Measurements from ENCODE around the gene BROX. TPM values are rescaled to one million over a fixed set of nuclear protein-coding genes. Genes with fewer than 3 reads are reported as not detected.

BROX gene
- total RNA-seq, 1 donor from 2014 or later, result 74.7 TPM

GRCh38 chr1:222670110-222670509 is 42.3 kb upstream of the BROX start:
- peaks cover 23% of the 10 kb centered on the region for H3K36me3 Mint-ChIP-seq
- no peak overlapping the region for H3K27ac Mint-ChIP-seq
- H3K4me1 Mint-ChIP-seq, result no peaks in the 10 kb centered on the region
- H3K36me3 ChIP-seq, result peaks cover 28% of the 10 kb centered on the region
- H3K4me2 ChIP-seq, result no peak overlapping the region
- TF ChIP-seq CTCF (IDR thresholded peaks at IDR 0.05) (no peak), EZH2phosphoT487 (IDR thresholded peaks at IDR 0.05) (no peak), EZH2 (IDR thresholded peaks at IDR 0.05) (no peak)
- H3K4me1 ChIP-seq, result no peaks in the 10 kb centered on the region
- H3K27me3 ChIP-seq, result no peaks in the 10 kb centered on the region
- H3K9me3 ChIP-seq (ENCODE audit: low read depth), result no peaks in the 10 kb centered on the region
- no peak overlapping the region for H3K9ac ChIP-seq
- no peak overlapping the region for H2AFZ ChIP-seq (replicated peaks)
- no peak overlapping the region for H3K27ac ChIP-seq
- no peak overlapping the region for H3K4me3 ChIP-seq
- peaks cover 17% of the 10 kb centered on the region for H3F3A ChIP-seq (ENCODE audit: low read depth)
- no peaks in the 10 kb centered on the region for H3K9me3 Mint-ChIP-seq
- no peak overlapping the region for H3K4me3 Mint-ChIP-seq
- no peaks in the 10 kb centered on the region for H4K20me1 ChIP-seq (ENCODE audit: low read depth)
- no peaks in the 10 kb centered on the region for H3K27me3 Mint-ChIP-seq (ENCODE audit: insufficient read depth, low read depth)
- no peak for DNase-seq (ENCODE audit: low spot score)
- no peaks in the 10 kb centered on the region for H3K79me2 ChIP-seq (ENCODE audit: low read depth)

DNA sequence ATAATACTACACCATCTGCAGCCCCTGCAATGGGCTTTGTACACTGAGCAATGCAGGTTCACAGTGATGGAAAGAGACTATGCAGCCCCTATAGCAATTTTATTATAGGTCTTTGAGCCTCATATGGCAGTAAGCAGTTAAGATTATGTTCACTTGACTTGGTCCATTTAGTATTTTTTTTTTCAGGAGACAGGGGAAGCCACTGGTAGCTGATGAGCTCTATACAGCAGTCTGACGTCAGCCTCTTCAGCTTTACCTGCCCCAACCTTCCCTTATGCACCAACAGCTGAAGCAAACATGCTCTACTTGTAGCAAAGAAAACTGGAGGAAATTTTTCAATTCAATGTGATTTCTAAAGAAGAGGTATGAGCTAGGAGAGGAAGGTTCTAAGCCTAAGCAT is 32.3 kb upstream of the BROX start:
- H3K9ac ChIP-seq, result no peak overlapping the region
- DNase-seq (ENCODE audit: low spot score), result no peak
- Mint-ChIP-seq H3K4me3 (no peak overlapping the region), H3K27ac (no peak overlapping the region), H3K4me1 (no peaks in the 10 kb centered on the region), H3K27me3 (ENCODE audit: insufficient read depth, low read depth) (no peaks in the 10 kb centered on the region), H3K36me3 (peaks cover 4% of the 10 kb centered on the region), H3K9me3 (no peaks in the 10 kb centered on the region)
- H3K27me3 ChIP-seq, result no peaks in the 10 kb centered on the region
- no peak overlapping the region for H3K4me2 ChIP-seq
- no peaks in the 10 kb centered on the region for H3K4me1 ChIP-seq
- H3F3A ChIP-seq (ENCODE audit: low read depth), result no peaks in the 10 kb centered on the region
- H3K79me2 ChIP-seq (ENCODE audit: low read depth), result no peaks in the 10 kb centered on the region
- H4K20me1 ChIP-seq (ENCODE audit: low read depth), result no peaks in the 10 kb centered on the region
- H3K36me3 ChIP-seq, result no peaks in the 10 kb centered on the region
- H3K9me3 ChIP-seq (ENCODE audit: low read depth), result no peaks in the 10 kb centered on the region
- no peak overlapping the region for H3K27ac ChIP-seq
- no peak overlapping the region for H2AFZ ChIP-seq (replicated peaks)
- H3K4me3 ChIP-seq, result no peak overlapping the region
- TF ChIP-seq CTCF (IDR thresholded peaks at IDR 0.05), result no peak
- TF ChIP-seq EZH2 (IDR thresholded peaks at IDR 0.05), result no peak
- TF ChIP-seq EZH2phosphoT487 (IDR thresholded peaks at IDR 0.05), result no peak

GRCh38 chr1:222691016-222691415 is 21.3 kb upstream of the BROX start:
- no peak for TF ChIP-seq EZH2phosphoT487 (IDR thresholded peaks at IDR 0.05)
- no peak for TF ChIP-seq CTCF (IDR thresholded peaks at IDR 0.05)
- TF ChIP-seq EZH2 (IDR thresholded peaks at IDR 0.05), result no peak
- H3K9me3 ChIP-seq (ENCODE audit: low read depth), result no peaks in the 10 kb centered on the region
- H3K9ac ChIP-seq, result no peak overlapping the region
- no peaks in the 10 kb centered on the region for H4K20me1 ChIP-seq (ENCODE audit: low read depth)
- H3K36me3 Mint-ChIP-seq, result peaks cover 6% of the 10 kb centered on the region
- H3K27ac ChIP-seq, result no peak overlapping the region
- no peak overlapping the region for H2AFZ ChIP-seq (replicated peaks)
- H3K9me3 Mint-ChIP-seq, result no peaks in the 10 kb centered on the region
- H3K36me3 ChIP-seq, result peaks cover 12% of the 10 kb centered on the region
- no peak overlapping the region for H3K4me3 Mint-ChIP-seq
- no peak overlapping the region for H3K4me3 ChIP-seq
- peaks cover 5% of the 10 kb centered on the region for H3K4me1 Mint-ChIP-seq
- no peak for DNase-seq (ENCODE audit: low spot score)
- peaks cover 8% of the 10 kb centered on the region for H3K79me2 ChIP-seq (ENCODE audit: low read depth)
- H3K27me3 ChIP-seq, result no peaks in the 10 kb centered on the region
- H3K27me3 Mint-ChIP-seq (ENCODE audit: insufficient read depth, low read depth), result no peaks in the 10 kb centered on the region
- H3K27ac Mint-ChIP-seq, result no peak overlapping the region
- H3F3A ChIP-seq (ENCODE audit: low read depth), result no peaks in the 10 kb centered on the region
- no peaks in the 10 kb centered on the region for H3K4me1 ChIP-seq
- no peak overlapping the region for H3K4me2 ChIP-seq
